ENCODE data around the gene PPP1R1C. TPM values are rescaled to one million over a fixed set of nuclear protein-coding genes. Genes with fewer than 3 reads are reported as not detected.

The PPP1R1C gene
- total RNA-seq, 1 experiment from 2014 or later: 2.8 TPM

- Histone ChIP-seq H3K4me1 (peaks cover 5% of the 10 kb centered on the region; the same call in 1 of the 2 replicates), H3K36me3 (ENCODE audit: control insufficient read depth, insufficient read depth, low read length) (no peaks in the 10 kb centered on the region), H3K27me3 (replicated peaks; ENCODE audit: control insufficient read depth, insufficient read depth, low read length) (no peaks in the 10 kb centered on the region), H3K9me3 (no peaks in the 10 kb centered on the region), H3K4me3 (ENCODE audit: low read depth, low read length) (no peak overlapping the region)
- POLR2A ChIA-PET: no interaction called here
- no peaks in the 10 kb centered on the region for H3K27me3 Mint-ChIP-seq (ENCODE audit: insufficient read depth, unreplicated experiment)
- no peaks in the 10 kb centered on the region for H3K9me3 Mint-ChIP-seq (ENCODE audit: unreplicated experiment)
- TF ChIP-seq CTCF (IDR thresholded peaks at IDR 0.05; ENCODE audit: insufficient read depth in 1 of 2, low read depth in 1 of 2, low read length in 1 of 2, severe bottlenecking in 1 of 2, unreplicated experiment in 1 of 2): no peak
- no peaks in the 10 kb centered on the region for H3K36me3 Mint-ChIP-seq (ENCODE audit: insufficient read depth, unreplicated experiment)
- no peak overlapping the region for H3K4me3 Mint-ChIP-seq (ENCODE audit: unreplicated experiment)
- peaks cover 5% of the 10 kb centered on the region for H3K4me1 Mint-ChIP-seq (ENCODE audit: low read depth, unreplicated experiment)
- no TSS peak for BruUV-seq (replicated peaks)
- DNase-seq: no peak
- no peak overlapping the region for H3K27ac Mint-ChIP-seq (ENCODE audit: unreplicated experiment)
- intact Hi-C loops (cut with micrococcal nuclease; ENCODE audit: unreplicated experiment): no loop called here
- CTCF ChIA-PET: no interaction called here
Measured at GRCh38 chr2:181989099-181989498, 3.4 kb downstream of the PPP1R1C start.

- Mint-ChIP-seq H3K36me3 (ENCODE audit: insufficient read depth, unreplicated experiment) (no peaks in the 10 kb centered on the region), H3K27me3 (ENCODE audit: insufficient read depth, unreplicated experiment) (no peaks in the 10 kb centered on the region), H3K9me3 (ENCODE audit: unreplicated experiment) (no peaks in the 10 kb centered on the region), H3K4me3 (ENCODE audit: unreplicated experiment) (no peak overlapping the region), H3K27ac (ENCODE audit: unreplicated experiment) (no peak overlapping the region), H3K4me1 (ENCODE audit: low read depth, unreplicated experiment) (peaks cover 5% of the 10 kb centered on the region)
- ChIA-PET POLR2A (no interaction called here), CTCF (no interaction called here)
- Histone ChIP-seq H3K27me3 (replicated peaks; ENCODE audit: control insufficient read depth, insufficient read depth, low read length) (no peaks in the 10 kb centered on the region), H3K4me1 (peaks cover 5% of the 10 kb centered on the region; the same call in 1 of the 2 replicates), H3K9me3 (no peaks in the 10 kb centered on the region), H3K4me3 (ENCODE audit: low read depth, low read length) (no peak overlapping the region), H3K36me3 (ENCODE audit: control insufficient read depth, insufficient read depth, low read length) (no peaks in the 10 kb centered on the region)
- intact Hi-C loops (cut with micrococcal nuclease; ENCODE audit: unreplicated experiment): no loop called here
- DNase-seq: no peak
- no peak for TF ChIP-seq CTCF (IDR thresholded peaks at IDR 0.05; ENCODE audit: insufficient read depth in 1 of 2, low read depth in 1 of 2, low read length in 1 of 2, severe bottlenecking in 1 of 2, unreplicated experiment in 1 of 2)
- no TSS peak for BruUV-seq (replicated peaks)
Measured at GRCh38 chr2:181991171-181991885, 5.7 kb downstream of the PPP1R1C start.

- Mint-ChIP-seq H3K9me3 (ENCODE audit: unreplicated experiment) (no peaks in the 10 kb centered on the region), H3K4me3 (ENCODE audit: unreplicated experiment) (no peak overlapping the region), H3K27me3 (ENCODE audit: insufficient read depth, unreplicated experiment) (no peaks in the 10 kb centered on the region), H3K4me1 (ENCODE audit: low read depth, unreplicated experiment) (peaks cover 5% of the 10 kb centered on the region), H3K27ac (ENCODE audit: unreplicated experiment) (no peak overlapping the region), H3K36me3 (ENCODE audit: insufficient read depth, unreplicated experiment) (no peaks in the 10 kb centered on the region)
- DNase-seq: no peak
- POLR2A ChIA-PET: no interaction called here
- no TSS peak for BruUV-seq (replicated peaks)
- H3K4me3 ChIP-seq (ENCODE audit: low read depth, low read length): no peak overlapping the region
- no peaks in the 10 kb centered on the region for H3K9me3 ChIP-seq
- H3K4me1 ChIP-seq: peaks cover 5% of the 10 kb centered on the region; the same call in 1 of the 2 replicates
- no peaks in the 10 kb centered on the region for H3K36me3 ChIP-seq (ENCODE audit: control insufficient read depth, insufficient read depth, low read length)
- CTCF ChIA-PET: no interaction called here
- no peaks in the 10 kb centered on the region for H3K27me3 ChIP-seq (replicated peaks; ENCODE audit: control insufficient read depth, insufficient read depth, low read length)
- TF ChIP-seq CTCF (IDR thresholded peaks at IDR 0.05; ENCODE audit: insufficient read depth in 1 of 2, low read depth in 1 of 2, low read length in 1 of 2, severe bottlenecking in 1 of 2, unreplicated experiment in 1 of 2): no peak
- intact Hi-C loops (cut with micrococcal nuclease; ENCODE audit: unreplicated experiment): no loop called here
Measured at GRCh38 chr2:181992776-181993175, 7.1 kb downstream of the PPP1R1C start.

All from Caco-2 (cell line).